ENCODE measurements around the gene ST14. TPM values are rescaled to one million over a fixed set of nuclear protein-coding genes. Genes with fewer than 3 reads are reported as not detected.

ST14 gene
- total RNA-seq, 4 donors from 2014 or later = 109 to 225 (median 141) TPM

DNA sequence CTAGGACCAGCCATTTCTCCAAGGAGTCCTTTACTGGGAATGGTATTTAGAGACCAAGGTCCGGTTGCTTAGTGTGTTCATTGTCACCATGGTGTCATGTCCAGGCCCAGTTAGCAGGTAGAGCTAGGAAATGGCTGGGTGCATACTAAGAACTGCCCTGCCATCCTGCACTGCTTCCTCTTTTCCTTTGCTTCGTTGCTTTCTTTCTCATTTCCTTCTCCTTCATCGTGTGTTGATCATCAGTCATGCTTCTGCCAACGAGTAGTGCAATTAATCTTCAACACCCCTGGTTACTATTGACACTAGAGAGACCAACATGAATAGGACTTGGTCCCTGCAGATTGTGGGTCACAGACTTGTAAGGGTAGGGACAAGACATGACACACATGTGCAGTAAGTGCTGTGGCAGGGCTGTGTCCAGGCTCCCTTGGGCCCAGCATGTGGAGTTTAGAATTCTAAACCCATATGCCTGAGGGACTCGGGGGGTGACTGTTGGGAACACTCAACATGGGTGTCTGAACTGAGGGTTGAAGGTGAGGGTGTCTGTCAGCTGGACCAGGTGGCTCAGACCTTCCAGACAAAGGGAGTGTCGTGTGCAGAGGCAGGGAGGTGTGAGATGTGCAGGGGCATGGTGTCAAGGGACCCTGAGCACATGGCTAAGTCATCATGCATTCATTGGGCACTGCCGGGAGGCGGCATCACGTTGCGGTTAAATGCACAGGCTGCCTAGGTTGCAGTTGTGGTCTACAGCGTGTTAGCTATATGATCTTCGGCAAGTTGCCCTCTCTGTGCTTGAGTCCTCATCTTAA is 42.6 kb downstream of the ST14 start:
- Histone ChIP-seq H3K27me3 (no peaks in the 10 kb centered on the region), H3K4me3 (no peak overlapping the region), H3K27ac (no peak overlapping the region), H3K4me1 (no peaks in the 10 kb centered on the region), H3K36me3 (peaks cover 7 to 100% (median 22%) of the 10 kb centered on the region in 3 donors), H3K9me3 (no peaks in the 10 kb centered on the region)
- DNase-seq = no peak
- 74 to 82% methylated on average over 10 to 11 of the region's 12 CpGs for WGBS, 2 donors
- intact Hi-C loops (cut with DNase I) = no loop called here
- no peak for TF ChIP-seq POLR2A (IDR thresholded peaks at IDR 0.05)
- TF ChIP-seq, protein P1, sequence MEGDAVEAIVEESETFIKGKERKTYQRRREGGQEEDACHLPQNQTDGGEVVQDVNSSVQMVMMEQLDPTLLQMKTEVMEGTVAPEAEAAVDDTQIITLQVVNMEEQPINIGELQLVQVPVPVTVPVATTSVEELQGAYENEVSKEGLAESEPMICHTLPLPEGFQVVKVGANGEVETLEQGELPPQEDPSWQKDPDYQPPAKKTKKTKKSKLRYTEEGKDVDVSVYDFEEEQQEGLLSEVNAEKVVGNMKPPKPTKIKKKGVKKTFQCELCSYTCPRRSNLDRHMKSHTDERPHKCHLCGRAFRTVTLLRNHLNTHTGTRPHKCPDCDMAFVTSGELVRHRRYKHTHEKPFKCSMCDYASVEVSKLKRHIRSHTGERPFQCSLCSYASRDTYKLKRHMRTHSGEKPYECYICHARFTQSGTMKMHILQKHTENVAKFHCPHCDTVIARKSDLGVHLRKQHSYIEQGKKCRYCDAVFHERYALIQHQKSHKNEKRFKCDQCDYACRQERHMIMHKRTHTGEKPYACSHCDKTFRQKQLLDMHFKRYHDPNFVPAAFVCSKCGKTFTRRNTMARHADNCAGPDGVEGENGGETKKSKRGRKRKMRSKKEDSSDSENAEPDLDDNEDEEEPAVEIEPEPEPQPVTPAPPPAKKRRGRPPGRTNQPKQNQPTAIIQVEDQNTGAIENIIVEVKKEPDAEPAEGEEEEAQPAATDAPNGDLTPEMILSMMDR (IDR thresholded peaks at IDR 0.05) = no peak

DNA sequence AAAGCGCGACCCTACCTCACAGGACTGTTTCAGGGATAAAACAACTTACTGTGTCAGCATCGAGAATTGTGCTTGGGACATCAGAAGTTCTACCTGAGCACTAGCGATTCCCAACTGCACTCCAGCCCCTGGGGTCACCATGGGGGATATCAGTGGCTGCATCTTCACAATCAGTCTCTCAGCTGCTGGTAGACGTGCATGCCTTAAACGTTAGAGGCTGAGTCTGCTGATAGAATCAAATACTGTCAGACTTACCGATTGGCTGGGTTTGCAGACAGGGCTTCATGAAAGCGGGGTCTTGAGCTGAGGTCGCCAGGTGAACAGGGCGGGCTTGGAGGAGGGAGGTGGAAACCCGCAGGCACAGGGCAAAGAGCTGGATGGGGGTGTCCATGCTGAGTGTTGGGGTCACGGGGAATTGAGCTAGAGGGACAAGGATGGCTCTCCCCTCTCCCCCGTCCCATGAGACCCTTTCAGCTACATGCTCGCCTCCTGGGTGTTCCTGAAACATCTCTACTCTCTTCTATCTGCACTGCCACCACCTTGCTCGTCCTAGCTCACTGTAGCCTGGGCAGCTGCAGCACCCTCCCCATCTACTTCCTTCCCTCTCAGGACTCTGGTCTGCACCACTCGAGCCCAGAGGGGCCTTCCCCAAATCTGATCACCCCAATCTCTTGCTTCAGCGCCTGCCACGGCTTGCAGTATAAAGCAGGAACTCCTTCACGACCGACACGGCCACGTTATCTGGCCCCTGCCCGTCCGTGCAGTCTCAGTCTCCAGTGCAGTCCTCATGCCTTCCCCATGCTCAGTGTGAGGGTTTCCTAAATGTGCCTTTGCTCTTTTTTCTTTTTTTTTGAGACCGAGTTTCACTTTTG is 43.5 kb downstream of the ST14 start:
- no peak overlapping the region for H3K4me3 ChIP-seq
- DNase-seq = no peak
- H3K27ac ChIP-seq = no peak overlapping the region
- WGBS, 2 donors = 82 to 87% methylated on average over 22 to 23 of the region's 25 CpGs
- intact Hi-C loops (cut with DNase I) = no loop called here
- H3K36me3 ChIP-seq = peaks cover 0 to 100% (median 13%) of the 10 kb centered on the region in 3 donors
- H3K27me3 ChIP-seq = no peaks in the 10 kb centered on the region
- no peaks in the 10 kb centered on the region for H3K9me3 ChIP-seq
- TF ChIP-seq POLR2A (IDR thresholded peaks at IDR 0.05) = no peak
- TF ChIP-seq, protein P1 (IDR thresholded peaks at IDR 0.05) = no peak
- no peaks in the 10 kb centered on the region for H3K4me1 ChIP-seq

DNA sequence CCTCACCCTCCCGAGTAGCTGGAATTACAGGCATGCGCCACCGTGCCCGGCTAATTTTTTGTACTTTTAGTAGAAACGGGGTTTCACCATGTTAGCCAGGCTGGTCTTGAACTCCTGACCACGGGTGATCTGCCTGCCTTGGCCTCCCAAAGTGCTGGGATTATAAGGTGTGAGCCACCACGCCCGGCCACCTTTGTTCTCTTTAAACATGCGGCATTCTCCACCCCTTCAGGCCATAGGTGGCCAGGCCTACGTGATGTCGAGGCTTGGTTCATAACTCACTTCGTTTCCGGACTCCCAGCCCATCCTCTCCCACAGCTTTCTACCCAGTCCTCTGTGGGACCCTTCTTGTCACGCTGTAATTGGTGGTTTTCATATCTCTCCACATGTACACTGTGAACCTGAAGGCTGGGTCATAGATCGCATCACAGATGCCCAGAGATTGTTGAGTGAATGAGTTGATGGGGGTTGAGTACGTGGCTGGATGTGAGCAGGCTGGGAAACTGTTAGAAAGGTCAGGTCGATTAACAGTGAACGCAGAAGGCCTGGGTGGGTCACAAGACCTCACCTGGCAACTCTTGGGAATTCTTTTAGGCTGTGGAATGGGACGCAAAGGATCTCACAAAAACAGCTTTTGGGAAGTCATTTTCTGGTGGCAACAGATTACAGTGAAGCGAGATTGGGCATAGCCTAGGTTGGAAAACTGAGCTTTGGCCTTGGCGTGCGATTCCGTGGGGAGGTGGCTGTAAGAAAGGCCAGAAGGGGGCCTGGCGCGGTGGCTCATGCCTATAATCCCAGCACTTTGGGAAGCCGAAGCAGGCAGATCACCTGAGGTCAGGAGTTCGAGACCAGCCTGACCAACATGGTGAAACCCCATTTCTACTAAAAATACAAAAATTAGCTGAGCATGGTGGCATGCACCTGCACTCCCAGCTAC is 44.5 kb downstream of the ST14 start:
- H3K4me3 ChIP-seq = no peak overlapping the region
- TF ChIP-seq POLR2A (IDR thresholded peaks at IDR 0.05) = no peak
- TF ChIP-seq, protein P1 (IDR thresholded peaks at IDR 0.05) = no peak
- no peak for DNase-seq
- no peaks in the 10 kb centered on the region for H3K9me3 ChIP-seq
- intact Hi-C loops (cut with DNase I) = no loop called here
- WGBS, 2 donors = 91 to 92% methylated on average over 22 to 27 of the region's 27 CpGs
- no peaks in the 10 kb centered on the region for H3K27me3 ChIP-seq
- H3K27ac ChIP-seq = no peak overlapping the region
- H3K4me1 ChIP-seq = no peaks in the 10 kb centered on the region
- H3K36me3 ChIP-seq = peaks cover 0 to 100% (median 11%) of the 10 kb centered on the region in 3 donors

DNA sequence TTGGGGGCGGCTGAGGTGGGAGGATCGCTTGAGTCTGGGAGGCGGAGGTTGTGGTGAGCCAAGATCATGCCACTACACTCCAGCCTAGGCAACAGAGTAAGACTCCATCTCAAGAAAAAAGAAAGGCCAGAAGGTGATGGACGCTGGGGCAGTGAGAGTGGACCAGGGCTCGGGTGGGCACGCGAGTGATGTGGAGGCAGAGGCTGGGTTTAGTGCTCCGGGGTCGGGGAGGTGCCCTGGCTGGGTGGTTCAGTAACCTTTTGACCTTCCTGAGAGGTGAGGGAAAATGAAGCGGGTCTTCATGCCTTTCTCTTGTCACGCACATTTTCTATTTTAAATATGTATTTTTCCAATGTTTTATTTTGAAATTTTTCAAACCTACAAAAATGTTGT is 45.1 kb downstream of the ST14 start:
- 91 to 94% methylated on average over 11 of the region's 11 CpGs for WGBS, 2 donors
- no peaks in the 10 kb centered on the region for H3K9me3 ChIP-seq
- no peak for DNase-seq
- intact Hi-C loops (cut with DNase I) = no loop called here
- TF ChIP-seq, protein P1 (IDR thresholded peaks at IDR 0.05) = no peak
- TF ChIP-seq POLR2A (IDR thresholded peaks at IDR 0.05) = no peak
- H3K4me3 ChIP-seq = no peak overlapping the region
- no peaks in the 10 kb centered on the region for H3K27me3 ChIP-seq
- H3K27ac ChIP-seq = no peak overlapping the region
- no peaks in the 10 kb centered on the region for H3K4me1 ChIP-seq
- peaks cover 0 to 100% (median 6%) of the 10 kb centered on the region in 3 donors for H3K36me3 ChIP-seq

Data from esophagus squamous epithelium (tissue), 5 donors.